Measurements from ENCODE around the gene KPRP.

KPRP gene

GRCh38 chr1:152739841-152740240, 18.0 kb upstream of the KPRP start:
- no peak overlapping the region for H3K4me3 ChIP-seq (ENCODE audit: low read depth, low read length)
- TF ChIP-seq, protein P1, sequence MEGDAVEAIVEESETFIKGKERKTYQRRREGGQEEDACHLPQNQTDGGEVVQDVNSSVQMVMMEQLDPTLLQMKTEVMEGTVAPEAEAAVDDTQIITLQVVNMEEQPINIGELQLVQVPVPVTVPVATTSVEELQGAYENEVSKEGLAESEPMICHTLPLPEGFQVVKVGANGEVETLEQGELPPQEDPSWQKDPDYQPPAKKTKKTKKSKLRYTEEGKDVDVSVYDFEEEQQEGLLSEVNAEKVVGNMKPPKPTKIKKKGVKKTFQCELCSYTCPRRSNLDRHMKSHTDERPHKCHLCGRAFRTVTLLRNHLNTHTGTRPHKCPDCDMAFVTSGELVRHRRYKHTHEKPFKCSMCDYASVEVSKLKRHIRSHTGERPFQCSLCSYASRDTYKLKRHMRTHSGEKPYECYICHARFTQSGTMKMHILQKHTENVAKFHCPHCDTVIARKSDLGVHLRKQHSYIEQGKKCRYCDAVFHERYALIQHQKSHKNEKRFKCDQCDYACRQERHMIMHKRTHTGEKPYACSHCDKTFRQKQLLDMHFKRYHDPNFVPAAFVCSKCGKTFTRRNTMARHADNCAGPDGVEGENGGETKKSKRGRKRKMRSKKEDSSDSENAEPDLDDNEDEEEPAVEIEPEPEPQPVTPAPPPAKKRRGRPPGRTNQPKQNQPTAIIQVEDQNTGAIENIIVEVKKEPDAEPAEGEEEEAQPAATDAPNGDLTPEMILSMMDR (IDR thresholded peaks at IDR 0.05; ENCODE audit: control insufficient read depth, extremely low read depth, insufficient read depth): no peak
- no peak for DNase-seq (ENCODE audit: low read depth)

DNA sequence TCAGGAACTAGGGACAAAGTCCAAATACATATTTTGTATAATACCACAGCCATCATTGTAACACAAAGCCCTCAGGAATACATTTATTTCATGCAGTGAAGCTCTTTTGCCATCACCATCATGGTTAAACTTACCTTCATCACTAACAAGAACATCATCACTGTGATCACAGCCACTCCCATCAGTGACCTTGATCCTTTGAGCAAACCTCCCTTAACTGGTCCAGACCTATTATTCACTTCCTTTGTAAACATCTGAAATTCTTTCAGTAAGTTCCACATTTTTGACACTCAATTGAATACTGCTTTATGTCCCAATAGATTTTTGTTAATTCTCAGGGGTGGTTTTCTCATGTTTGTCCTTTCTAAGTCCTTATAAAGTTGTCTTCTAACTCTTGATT, 16.2 kb upstream of the KPRP start:
- DNase-seq (ENCODE audit: low read depth): no peak
- H3K4me3 ChIP-seq (ENCODE audit: low read depth, low read length): no peak overlapping the region
- TF ChIP-seq, protein P1 (IDR thresholded peaks at IDR 0.05; ENCODE audit: control insufficient read depth, extremely low read depth, insufficient read depth): no peak

GRCh38 chr1:152743371-152744145, 14.3 kb upstream of the KPRP start:
- TF ChIP-seq, protein P1 (IDR thresholded peaks at IDR 0.05; ENCODE audit: control insufficient read depth, extremely low read depth, insufficient read depth): no peak
- H3K4me3 ChIP-seq (ENCODE audit: low read depth, low read length): no peak overlapping the region
- DNase-seq (ENCODE audit: low read depth): no peak

DNA sequence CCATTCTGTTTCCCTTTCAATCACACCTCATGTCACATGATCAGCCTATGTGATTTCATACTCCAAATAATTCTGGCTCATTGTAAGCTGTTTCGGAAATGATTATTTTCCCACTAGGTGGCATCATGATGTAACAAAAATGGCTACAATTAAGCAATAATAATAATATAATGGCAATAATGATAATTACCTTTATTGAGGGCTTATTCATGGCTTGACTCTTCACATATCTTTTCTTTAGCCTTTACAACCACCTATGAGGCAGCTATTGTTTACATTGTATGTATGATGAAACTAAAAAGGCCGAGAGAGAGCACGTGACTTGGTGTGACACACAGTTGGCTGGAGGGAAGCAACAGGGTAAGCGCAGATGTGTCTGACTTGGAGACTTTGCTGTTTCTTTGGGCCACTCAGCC, 12.5 kb upstream of the KPRP start:
- TF ChIP-seq, protein P1 (IDR thresholded peaks at IDR 0.05; ENCODE audit: control insufficient read depth, extremely low read depth, insufficient read depth): peak; percentile 49
- DNase-seq (ENCODE audit: low read depth): no peak
- H3K4me3 ChIP-seq (ENCODE audit: low read depth, low read length): no peak overlapping the region

- no peak for DNase-seq (ENCODE audit: low read depth)
- no peak overlapping the region for H3K4me3 ChIP-seq (ENCODE audit: low read depth, low read length)
- TF ChIP-seq, protein P1 (IDR thresholded peaks at IDR 0.05; ENCODE audit: control insufficient read depth, extremely low read depth, insufficient read depth): no peak
These were observed 11.9 kb upstream of the KPRP start for GRCh38 chr1:152745765-152746444.

GRCh38 chr1:152747831-152748230, 10.0 kb upstream of the KPRP start:
- TF ChIP-seq, protein P1 (IDR thresholded peaks at IDR 0.05; ENCODE audit: control insufficient read depth, extremely low read depth, insufficient read depth): no peak
- no peak overlapping the region for H3K4me3 ChIP-seq (ENCODE audit: low read depth, low read length)
- DNase-seq (ENCODE audit: low read depth): no peak
